ENCODE data around the gene HOXB9.

Gene HOXB9

GRCh38 chr17:48649741-48650140 lies 23.6 kb upstream of the HOXB9 start:
- Histone ChIP-seq H3K36me3 (no peaks in the 10 kb centered on the region), H3K27ac (no peak overlapping the region), H3K9me3 (ENCODE audit: severe bottlenecking) (peaks cover 3% of the 10 kb centered on the region), H3K4me3 (ENCODE audit: low read depth, low read length) (no peak overlapping the region), H3K27me3 (ENCODE audit: insufficient read depth, low read depth, severe bottlenecking) (peaks cover 94% of the 10 kb centered on the region)
- DNase-seq: no peak
- TF ChIP-seq, protein P1, sequence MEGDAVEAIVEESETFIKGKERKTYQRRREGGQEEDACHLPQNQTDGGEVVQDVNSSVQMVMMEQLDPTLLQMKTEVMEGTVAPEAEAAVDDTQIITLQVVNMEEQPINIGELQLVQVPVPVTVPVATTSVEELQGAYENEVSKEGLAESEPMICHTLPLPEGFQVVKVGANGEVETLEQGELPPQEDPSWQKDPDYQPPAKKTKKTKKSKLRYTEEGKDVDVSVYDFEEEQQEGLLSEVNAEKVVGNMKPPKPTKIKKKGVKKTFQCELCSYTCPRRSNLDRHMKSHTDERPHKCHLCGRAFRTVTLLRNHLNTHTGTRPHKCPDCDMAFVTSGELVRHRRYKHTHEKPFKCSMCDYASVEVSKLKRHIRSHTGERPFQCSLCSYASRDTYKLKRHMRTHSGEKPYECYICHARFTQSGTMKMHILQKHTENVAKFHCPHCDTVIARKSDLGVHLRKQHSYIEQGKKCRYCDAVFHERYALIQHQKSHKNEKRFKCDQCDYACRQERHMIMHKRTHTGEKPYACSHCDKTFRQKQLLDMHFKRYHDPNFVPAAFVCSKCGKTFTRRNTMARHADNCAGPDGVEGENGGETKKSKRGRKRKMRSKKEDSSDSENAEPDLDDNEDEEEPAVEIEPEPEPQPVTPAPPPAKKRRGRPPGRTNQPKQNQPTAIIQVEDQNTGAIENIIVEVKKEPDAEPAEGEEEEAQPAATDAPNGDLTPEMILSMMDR (IDR thresholded peaks at IDR 0.05; ENCODE audit: low read depth, low read length): no peak

DNA sequence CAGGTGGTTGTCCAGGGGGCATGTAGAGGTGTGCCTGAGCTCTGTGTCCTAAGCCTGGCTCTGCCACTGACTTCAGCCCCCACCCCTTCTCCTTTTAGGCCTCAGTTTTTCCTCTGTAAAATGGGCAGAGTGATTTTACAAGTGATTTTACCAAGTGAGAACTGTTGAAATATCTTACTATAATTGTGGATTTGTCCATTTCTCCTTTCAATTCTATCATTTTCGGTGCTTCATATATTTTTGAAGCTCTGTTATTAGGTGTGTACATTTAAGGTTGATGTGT lies 21.7 kb upstream of the HOXB9 start:
- no peak for DNase-seq
- Histone ChIP-seq H3K4me3 (ENCODE audit: low read depth, low read length) (no peak overlapping the region), H3K27ac (no peak overlapping the region), H3K27me3 (ENCODE audit: insufficient read depth, low read depth, severe bottlenecking) (peaks cover 97% of the 10 kb centered on the region), H3K9me3 (ENCODE audit: severe bottlenecking) (peaks cover 3% of the 10 kb centered on the region), H3K36me3 (no peaks in the 10 kb centered on the region)
- TF ChIP-seq, protein P1 (IDR thresholded peaks at IDR 0.05; ENCODE audit: low read depth, low read length): no peak

DNA sequence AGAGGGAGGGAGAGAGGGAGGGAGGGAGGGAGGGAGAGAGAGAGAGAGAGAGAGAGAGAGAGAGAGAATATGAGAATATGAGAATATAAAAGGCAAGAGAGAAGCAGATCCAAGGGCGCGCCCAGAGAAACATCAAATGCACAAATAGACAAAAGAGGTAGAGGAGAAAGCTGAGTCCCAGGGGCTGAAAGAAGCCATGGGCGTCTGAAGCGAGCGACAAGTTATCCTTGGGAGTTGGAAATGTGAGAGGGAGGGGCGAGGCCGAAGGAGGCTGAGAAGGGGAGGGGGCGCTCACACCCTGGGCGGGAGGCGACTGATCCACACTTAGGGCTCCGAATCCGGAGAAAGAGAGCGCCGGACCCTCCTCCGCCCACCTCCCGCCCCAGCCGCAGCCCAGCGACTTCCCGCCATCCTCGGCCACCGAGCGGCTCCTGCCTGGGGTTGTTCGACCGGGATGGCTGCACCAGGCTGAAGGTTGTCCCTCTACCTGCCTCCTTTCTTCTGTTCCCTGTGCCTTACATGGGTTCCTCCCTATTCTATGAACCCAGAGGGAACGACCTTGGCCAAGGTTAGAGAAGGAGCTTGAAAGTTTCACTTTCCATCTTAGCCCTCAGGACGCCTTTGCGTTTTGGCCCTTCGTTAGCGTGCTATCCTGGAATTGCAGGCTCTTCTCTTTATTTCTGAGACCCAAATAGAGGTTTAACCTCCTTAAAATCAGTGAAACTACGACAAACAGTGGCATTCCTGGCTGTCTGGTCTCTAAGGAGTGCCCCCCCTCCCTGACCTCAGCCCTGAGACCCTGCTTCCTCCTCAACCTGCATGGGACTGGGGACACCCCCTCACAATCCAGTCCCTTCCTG lies 21.2 kb upstream of the HOXB9 start:
- Histone ChIP-seq H3K27me3 (ENCODE audit: insufficient read depth, low read depth, severe bottlenecking) (peaks cover 98% of the 10 kb centered on the region), H3K4me3 (ENCODE audit: low read depth, low read length) (no peak overlapping the region), H3K27ac (no peak overlapping the region), H3K36me3 (no peaks in the 10 kb centered on the region), H3K9me3 (ENCODE audit: severe bottlenecking) (peaks cover 3% of the 10 kb centered on the region)
- TF ChIP-seq, protein P1 (IDR thresholded peaks at IDR 0.05; ENCODE audit: low read depth, low read length): no peak
- DNase-seq: no peak

GRCh38 chr17:48646183-48647102 lies 20.3 kb upstream of the HOXB9 start:
- H3K27me3 ChIP-seq (ENCODE audit: insufficient read depth, low read depth, severe bottlenecking): peaks cover 98% of the 10 kb centered on the region
- H3K36me3 ChIP-seq: no peaks in the 10 kb centered on the region
- no peak for DNase-seq
- H3K27ac ChIP-seq: no peak overlapping the region
- H3K9me3 ChIP-seq (ENCODE audit: severe bottlenecking): peaks cover 5% of the 10 kb centered on the region
- no peak overlapping the region; the same call in 1 of the 2 replicates for H3K4me3 ChIP-seq (ENCODE audit: low read depth, low read length)
- TF ChIP-seq, protein P1 (IDR thresholded peaks at IDR 0.05; ENCODE audit: low read depth, low read length): no peak

GRCh38 chr17:48645639-48646182 lies 19.6 kb upstream of the HOXB9 start:
- peaks cover 4% of the 10 kb centered on the region for H3K9me3 ChIP-seq (ENCODE audit: severe bottlenecking)
- H3K27me3 ChIP-seq (ENCODE audit: insufficient read depth, low read depth, severe bottlenecking): peaks cover 98% of the 10 kb centered on the region
- no peak overlapping the region for H3K4me3 ChIP-seq (ENCODE audit: low read depth, low read length)
- no peak overlapping the region for H3K27ac ChIP-seq
- no peak for DNase-seq
- TF ChIP-seq, protein P1 (IDR thresholded peaks at IDR 0.05; ENCODE audit: low read depth, low read length): no peak
- no peaks in the 10 kb centered on the region for H3K36me3 ChIP-seq
